ENCODE measurements around the gene CD46.

The CD46 gene

DNA sequence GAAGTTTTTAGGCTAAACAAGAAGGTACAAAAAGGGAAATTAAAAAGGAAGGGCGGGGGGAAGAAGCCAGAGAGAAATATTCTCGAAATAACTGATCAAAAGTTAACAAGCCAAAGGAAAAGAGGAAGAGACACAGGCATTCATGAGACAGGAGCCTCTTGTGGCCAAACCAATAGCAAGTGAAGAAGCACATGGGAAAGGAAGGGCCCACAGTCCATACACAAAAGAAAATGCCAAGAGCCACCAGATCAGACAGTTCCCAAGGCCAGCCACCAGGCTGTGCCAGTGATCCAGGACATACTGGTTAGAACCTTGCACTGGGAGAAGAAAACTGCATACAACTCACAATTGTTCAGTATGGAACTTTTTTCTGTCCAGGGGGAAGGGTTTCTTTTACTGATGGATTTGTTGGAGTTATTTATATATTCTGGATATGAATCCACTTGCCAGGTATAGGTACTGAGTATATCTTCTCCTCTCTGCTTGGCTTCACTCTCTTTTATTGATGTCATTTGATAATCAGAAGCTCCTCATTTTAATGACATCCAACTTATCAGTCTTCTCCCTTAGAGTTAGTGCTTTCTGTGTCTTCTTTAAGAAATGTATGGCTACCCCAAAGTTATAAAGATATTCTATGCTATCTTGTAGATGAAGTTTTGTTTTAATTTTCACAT lies 76.8 kb downstream of the CD46 start:
- peak; percentile 89 for DNase-seq (ENCODE audit: low read depth)

DNA sequence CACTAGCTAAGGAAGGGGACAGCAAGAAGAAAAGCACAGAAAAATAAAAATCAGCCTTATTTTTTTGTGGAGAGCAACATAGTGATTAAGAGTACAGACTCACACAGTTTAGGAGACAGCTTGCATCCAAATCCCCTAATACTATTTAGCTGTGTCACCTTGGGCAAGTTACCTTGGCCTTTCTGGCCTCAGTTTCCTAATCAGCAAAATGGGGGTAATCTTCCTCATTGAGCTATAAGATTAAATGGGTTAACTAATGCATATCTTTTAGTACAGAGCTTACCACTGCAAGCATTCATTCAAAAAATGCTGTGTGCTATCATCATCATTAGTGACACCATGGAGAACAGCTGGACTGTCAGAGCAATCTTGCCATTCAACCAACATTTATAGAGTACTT lies 77.7 kb downstream of the CD46 start:
- DNase-seq (ENCODE audit: low read depth) = no peak

DNA sequence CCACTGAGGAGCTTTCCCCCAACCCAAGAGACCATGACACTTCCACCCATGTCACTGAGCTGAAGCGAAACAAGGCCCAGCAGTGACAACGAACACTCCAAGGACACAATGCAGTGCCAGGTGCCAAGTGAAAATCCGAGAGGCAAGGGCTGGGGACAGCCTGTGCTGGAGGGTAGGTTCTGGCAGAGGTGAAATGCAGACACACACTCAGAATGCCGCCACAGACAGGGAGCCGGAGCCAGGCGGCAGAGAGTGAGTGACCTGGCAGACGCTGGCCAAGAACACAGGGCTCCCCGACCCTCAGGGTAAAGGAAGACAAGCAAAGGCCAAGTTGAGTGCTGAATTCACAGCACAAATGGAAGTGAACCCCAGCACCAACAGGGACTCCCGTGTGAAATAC lies 78.9 kb downstream of the CD46 start:
- no peak for DNase-seq (ENCODE audit: low read depth)

DNA sequence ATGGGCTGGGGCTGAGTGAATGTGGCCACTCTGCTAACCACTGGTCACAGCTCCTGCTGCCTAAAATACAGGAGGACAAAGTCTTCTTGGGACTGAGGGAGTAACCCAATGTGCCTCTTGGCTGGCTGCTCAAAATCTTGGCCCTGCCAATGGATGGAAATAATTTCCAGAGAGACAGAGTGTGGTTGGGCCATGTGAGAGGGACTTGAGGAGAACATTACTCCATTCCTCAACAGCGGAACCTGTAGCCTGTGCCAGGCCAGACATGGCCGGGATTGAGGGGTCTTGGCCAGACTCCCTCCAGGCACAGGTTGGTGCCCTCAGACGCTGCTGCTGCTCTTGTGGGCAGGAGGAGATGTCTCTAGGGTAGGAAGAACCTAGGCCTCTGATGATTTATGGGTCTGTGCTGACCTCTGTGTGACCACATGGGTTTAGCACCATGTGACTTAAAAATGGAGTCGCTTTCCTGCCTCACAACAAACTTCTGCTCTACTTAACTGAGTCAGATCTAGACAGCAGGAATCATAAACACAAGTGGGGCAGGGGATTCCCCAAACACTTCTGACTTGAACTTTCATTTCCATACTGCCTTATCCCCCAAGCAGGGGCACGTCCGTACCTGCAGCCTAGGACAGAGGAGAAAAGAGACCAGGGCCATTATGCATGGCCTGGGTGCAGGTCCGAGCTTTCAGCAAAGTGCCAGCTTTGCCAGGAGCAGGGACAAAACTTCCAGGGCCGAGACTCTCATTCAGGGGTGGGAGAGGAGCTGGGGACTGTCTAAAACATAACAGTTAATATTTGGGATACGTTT lies 79.9 kb downstream of the CD46 start:
- DNase-seq (ENCODE audit: low read depth) = no peak

DNA sequence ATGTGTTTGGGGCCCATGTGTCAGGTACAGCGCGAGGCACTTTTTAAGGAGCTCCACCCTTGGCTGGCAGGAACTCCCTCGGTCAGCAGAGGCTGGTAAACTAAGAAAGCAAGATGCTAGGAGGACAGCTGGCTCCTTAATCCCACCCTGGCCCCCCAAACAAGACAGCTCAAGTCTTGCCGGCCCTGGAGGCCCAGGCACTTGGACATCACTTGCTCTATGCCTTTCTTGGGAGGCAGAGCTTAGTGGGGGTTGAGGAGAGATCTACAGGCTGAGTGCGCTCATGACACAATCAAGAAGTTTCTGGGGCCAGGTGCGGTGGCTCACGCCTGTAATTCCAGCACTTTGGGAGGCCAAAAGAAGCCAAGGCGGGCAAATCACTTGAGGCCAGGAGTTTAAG lies 80.9 kb downstream of the CD46 start:
- no peak for DNase-seq (ENCODE audit: low read depth)

DNA sequence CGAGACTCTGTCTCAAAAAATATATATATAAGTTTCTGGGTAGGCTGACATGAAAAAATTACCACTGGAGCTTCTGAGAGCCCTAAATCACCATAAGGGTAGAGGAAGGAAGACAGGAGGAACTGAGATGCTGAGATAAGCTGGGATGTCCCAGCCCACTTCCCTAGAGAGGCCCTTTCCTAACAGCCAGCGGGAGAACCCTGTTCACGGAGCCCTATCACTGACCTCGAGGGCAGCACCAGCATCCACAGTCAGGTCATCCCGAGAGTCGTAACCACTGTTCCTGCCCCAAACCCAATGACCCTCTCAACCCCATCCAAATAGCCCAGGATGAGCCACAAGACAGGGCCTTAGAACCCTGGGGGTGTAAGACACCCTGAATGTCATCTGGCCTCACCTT lies 81.5 kb downstream of the CD46 start:
- peak; percentile 68 for DNase-seq (ENCODE audit: low read depth)

DNA sequence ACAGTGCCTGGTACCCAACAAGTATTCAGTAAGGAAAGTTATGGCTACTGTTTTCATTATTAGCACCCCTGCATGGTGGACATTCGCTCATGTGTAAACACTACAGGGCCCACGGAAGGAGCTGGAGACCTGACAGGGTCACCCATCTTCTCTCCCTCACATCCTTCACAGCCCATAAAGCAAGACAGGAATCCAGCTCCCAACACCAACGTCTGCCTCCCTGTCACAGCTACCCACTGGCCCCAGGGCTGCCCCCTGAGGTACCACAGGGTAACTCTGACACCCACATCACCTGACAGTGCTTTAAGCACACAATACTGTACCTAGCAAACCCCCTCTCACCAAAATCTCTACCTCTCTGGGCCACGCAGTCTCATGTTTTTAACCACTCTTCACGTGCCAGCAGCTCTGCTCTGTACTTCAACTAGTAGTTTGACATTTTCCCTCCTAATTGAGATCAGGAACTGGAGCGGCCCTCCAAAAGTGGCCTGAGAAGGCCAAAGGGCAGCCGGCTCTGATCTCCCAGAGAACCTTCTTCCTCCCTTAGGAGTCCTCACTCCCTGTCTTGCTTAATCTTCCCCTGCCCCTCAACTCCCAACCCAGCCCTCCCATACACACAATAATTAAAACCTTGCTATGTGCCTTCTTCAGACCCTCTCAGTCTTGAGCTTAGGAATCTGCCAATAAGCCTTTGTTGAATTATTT lies 82.3 kb downstream of the CD46 start:
- no peak for DNase-seq (ENCODE audit: low read depth)

DNA sequence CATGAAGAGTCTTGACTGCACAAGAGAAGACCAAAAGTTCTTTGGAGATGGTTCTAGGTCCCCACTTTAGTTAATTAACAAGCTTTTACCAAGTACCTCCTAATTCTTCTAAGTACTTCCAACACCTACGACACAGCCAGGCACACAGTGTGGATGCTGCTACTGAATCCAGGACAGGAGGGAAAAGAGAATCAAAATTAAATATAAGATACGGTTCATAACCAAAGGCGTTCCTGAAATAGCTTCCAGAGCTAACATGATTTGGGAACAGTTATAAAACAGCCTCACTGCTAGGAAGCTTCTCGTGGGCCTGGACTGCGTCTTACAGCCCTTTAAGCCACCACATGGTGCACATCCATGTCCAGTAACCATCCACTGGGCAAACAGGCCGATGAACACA lies 84.1 kb downstream of the CD46 start:
- DNase-seq (ENCODE audit: low read depth) = no peak

DNA sequence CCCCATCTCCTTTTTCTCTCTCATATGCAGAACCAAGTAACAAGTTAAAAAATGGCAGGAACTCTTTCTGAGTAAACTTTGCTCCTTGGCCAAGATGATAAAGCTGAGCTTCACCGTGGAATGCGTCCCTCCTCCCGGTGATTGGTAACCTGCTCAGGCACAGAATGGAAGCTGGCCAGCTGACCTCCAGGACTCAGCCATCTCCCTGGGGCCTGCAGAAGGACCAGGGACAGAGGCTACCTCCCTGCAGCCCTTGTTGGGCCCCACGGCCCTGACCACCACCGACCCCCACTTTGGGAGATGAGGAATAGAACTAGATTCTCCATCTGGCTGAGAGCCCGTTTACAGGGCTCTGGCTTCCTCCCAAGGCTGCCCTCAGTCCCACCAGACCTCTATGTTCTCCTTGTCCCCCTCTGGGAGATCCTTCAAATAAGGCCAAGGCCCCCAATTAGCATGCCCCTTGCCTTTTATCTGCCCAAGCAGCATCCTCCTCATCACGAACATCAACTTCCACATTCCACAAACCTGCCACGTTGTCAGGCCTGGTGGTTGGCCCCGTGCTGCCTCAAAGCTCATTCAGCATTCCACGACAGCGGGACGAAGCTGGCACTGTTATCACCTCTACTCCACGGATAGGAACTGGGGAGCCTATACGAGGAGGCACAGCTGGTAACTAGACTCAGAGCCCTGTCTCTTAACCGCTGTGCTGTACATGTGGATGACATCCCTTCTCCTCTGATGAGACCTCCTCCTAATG lies 84.9 kb downstream of the CD46 start:
- no peak for DNase-seq (ENCODE audit: low read depth)

DNA sequence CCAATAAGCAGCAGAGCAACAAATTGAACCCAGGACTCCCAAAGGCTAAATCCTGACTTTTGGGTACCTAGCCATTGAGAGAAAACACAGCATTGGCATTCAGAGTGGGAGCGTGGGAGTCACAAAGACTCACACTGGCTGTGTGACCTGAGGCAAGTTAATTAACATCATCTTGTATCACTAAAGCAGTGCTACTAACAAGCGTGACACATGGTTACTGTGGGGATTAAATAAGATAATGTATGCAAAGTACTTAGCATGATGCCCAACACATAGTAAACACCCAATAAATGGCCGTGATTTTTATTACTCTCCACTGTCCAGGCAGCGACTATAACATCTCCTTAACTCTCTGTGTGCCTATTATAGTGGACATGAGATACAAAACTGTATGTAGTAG lies 85.8 kb downstream of the CD46 start:
- DNase-seq (ENCODE audit: low read depth) = no peak

DNA sequence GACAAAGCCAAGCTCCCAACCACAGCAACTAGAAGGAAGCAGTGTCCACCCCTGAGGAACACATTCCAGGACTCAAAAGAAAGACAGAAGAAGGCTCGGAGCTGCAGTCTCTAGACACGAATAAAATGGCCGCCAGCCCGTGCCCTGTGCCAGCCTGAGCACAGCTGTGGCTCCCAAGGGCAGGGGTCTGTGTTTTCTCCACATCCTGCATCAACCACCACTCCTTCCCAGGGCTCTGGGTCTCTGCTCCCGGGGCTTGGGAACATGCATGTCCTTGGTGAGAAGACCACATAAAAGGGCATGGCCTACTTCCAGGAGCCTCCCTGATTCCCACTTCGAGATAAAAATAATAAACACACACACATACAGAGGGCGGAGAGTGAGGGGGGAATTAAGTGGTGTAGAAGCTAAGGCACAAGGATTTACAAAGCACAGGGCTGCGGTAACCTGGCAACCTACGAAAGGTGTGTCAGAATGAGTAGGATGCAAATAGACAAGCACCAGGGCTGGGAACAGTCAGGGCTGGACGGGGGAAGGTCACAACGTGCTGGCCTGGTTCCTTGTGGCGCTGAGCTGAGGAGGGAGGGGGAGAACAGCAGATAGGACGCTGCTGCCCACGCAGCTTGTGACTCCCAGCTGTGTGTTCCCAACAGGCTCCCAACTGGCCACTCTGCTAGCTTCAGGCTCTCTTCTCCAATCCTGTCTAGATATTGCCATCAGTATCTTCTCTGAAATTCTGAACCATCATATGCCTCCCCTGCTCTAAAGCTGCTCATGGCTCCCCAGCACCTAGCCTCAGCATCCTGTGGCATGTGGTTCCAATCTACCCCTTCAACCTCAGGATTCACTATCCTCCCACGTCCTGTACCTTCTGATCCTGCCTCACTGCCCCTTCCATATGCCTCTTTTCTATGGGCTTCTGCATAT lies 86.6 kb downstream of the CD46 start:
- DNase-seq (ENCODE audit: low read depth) = no peak

DNA sequence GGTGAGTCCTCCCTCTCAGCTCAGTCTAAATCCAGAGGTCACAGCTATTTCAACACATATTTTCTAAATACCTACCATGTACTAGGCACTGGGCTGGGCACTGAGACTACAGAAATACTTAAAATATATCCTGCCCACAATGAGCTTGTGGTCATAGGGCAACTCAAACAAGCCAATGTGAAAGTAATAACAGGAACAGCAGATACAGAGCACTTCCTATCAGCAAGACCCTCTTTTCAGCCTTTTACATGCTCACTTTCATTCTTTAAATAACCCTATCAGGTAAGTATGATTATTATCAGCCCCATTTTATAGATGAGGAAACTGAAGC lies 87.2 kb downstream of the CD46 start:
- DNase-seq (ENCODE audit: low read depth) = no peak

DNA sequence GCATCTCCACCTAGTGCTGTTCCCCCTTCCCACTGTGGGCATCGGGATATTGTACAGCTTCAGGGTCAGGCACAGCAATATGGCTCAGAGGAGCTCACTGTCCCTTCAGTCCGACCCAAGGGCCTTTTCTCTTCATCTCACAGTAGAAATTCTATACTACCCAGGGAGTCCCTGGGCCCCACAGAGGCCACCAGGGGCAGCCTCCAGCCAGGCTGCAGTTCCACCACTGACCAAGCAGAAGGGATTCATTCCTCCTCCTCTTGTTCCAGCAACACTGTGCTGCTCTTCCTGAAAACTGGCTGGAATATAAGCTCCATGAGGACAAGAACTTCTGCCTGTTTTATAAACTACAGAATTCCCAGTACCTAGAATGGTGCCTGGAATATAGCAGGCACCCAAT lies 88.5 kb downstream of the CD46 start:
- DNase-seq (ENCODE audit: low read depth) = no peak

DNA sequence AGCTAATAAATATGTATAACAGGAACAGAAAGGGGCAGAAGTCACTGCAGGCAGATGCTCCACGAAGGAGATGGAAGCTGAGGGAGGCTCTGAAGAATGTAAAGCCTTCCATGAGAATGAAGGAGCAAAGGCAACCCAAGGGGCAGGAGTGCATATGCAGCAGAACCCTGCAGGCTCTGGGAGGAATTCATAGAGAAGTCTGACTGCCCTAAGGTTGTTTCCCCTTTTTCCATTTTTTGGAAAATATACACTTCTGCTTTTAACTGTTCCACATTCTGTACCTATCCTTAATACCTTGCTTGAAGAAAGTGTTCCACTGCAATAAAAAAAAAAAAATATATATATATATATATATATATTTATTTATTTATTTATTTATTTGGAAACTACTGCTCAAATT lies 89.4 kb downstream of the CD46 start:
- DNase-seq (ENCODE audit: low read depth) = no peak

DNA sequence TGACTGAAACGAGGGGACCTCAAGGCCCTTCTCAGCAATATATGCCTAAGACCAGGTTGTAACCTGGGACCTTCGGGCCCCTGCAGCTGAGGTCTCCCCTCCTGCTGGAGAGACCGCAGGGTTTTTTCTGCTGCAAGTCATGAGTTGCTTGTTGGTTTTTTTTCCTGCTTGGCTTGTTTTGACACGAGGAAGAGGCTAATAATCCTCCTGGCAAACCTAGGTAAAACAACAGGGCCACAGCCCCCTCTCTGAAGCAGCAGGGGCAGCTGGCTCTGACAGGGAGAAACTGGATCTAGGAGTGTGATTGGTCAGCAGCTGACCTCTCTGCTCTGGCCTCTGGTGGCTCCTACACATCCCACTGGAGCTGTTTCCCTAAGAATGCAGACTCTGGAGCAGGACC lies 90.0 kb downstream of the CD46 start:
- DNase-seq (ENCODE audit: low read depth) = no peak

DNA sequence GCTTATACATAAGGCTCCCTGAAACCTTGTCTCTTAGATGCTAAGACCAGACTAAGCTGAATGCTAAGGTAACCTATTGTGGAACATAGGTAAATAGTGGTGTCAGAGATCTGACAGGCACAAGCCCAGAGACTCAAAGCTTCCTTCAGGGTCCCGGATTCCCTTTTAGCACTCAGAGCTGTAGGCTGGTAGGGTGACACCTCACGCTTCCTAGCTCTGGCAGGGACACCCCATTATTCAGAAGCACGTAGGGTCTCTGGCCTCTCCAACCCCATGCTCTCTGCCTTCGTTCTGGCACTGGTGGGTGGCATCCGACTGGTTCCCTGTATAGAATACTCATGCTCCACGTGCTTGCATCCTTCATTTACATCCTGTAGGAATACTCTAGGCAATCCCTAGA lies 90.7 kb downstream of the CD46 start:
- no peak for DNase-seq (ENCODE audit: low read depth)

DNA sequence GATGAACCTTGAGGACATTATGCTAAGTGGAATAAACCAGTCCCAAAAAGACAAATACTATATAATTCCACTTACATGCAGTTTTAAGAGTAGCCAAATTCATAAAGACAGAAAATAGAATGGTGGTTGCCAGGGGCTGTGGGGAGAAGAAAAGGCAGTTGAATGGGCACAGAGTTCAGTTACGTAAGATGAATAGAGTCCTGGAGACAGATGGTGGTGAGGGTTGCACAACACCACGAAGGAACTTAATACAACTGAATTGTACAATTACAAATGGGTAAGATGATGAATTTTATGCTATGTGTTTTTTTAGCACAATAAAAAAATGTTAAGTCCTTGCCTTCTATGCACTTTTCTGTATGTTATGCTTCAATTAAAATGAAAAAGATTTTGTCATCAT lies 92.5 kb downstream of the CD46 start:
- no peak for DNase-seq (ENCODE audit: low read depth)

Measured in CMK (cell line).